ENCODE data around the gene LRRC52. TPM values are rescaled to one million over a fixed set of nuclear protein-coding genes. Genes with fewer than 3 reads are reported as not detected.

Gene LRRC52
- polyA plus RNA-seq, 1 of the 3 experiments (the other 2 are of a cell fraction) = not detected

DNA sequence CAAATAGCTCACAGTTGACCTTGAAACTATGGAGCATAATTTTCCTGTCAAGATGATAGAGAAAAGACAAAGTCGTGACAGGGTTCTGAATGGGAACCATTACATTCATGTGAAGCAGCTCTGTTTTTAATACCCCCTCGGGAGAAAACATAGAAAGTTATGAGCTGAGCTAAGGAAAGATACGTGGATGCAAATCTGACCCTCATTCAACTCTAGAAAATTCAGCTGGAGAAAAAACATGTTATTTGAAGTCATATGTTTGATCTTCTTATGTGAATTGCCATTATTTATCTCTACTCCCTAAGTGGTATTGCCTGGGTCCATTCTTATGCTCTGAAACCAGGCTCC lies 48.0 kb upstream of the LRRC52 start (continued):
- TF ChIP-seq, protein P1, sequence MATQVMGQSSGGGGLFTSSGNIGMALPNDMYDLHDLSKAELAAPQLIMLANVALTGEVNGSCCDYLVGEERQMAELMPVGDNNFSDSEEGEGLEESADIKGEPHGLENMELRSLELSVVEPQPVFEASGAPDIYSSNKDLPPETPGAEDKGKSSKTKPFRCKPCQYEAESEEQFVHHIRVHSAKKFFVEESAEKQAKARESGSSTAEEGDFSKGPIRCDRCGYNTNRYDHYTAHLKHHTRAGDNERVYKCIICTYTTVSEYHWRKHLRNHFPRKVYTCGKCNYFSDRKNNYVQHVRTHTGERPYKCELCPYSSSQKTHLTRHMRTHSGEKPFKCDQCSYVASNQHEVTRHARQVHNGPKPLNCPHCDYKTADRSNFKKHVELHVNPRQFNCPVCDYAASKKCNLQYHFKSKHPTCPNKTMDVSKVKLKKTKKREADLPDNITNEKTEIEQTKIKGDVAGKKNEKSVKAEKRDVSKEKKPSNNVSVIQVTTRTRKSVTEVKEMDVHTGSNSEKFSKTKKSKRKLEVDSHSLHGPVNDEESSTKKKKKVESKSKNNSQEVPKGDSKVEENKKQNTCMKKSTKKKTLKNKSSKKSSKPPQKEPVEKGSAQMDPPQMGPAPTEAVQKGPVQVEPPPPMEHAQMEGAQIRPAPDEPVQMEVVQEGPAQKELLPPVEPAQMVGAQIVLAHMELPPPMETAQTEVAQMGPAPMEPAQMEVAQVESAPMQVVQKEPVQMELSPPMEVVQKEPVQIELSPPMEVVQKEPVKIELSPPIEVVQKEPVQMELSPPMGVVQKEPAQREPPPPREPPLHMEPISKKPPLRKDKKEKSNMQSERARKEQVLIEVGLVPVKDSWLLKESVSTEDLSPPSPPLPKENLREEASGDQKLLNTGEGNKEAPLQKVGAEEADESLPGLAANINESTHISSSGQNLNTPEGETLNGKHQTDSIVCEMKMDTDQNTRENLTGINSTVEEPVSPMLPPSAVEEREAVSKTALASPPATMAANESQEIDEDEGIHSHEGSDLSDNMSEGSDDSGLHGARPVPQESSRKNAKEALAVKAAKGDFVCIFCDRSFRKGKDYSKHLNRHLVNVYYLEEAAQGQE (IDR thresholded peaks at IDR 0.05; ENCODE audit: low read depth, low read length) = no peak
- TF ChIP-seq GABPA (IDR thresholded peaks at IDR 0.05; ENCODE audit: low read depth) = no peak
- TF ChIP-seq, protein P2, sequence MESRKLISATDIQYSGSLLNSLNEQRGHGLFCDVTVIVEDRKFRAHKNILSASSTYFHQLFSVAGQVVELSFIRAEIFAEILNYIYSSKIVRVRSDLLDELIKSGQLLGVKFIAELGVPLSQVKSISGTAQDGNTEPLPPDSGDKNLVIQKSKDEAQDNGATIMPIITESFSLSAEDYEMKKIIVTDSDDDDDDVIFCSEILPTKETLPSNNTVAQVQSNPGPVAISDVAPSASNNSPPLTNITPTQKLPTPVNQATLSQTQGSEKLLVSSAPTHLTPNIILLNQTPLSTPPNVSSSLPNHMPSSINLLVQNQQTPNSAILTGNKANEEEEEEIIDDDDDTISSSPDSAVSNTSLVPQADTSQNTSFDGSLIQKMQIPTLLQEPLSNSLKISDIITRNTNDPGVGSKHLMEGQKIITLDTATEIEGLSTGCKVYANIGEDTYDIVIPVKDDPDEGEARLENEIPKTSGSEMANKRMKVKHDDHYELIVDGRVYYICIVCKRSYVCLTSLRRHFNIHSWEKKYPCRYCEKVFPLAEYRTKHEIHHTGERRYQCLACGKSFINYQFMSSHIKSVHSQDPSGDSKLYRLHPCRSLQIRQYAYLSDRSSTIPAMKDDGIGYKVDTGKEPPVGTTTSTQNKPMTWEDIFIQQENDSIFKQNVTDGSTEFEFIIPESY (IDR thresholded peaks at IDR 0.05; ENCODE audit: borderline replicate concordance, low read depth) = no peak

DNA sequence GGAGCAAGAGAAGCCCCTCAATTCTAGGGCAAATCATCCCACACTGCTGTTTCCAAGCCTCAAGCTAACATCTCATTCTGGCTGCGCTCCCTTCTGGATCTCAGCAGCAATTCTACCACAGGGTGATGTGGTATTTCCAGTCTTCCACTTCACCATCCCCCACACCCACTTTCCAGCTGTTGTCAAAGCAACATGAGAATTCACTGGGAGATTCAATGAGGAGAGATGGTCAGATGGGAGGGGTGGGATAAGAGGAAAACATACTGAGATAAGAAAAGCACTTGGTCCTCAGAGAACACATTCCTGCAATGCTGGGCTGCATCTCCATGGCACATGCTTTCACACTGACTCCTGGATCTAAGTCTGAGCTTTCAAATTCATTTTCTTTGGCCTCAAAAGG lies 47.3 kb upstream of the LRRC52 start:
- no peaks in the 10 kb centered on the region for H3K27me3 ChIP-seq (ENCODE audit: insufficient read depth)
- H4K20me1 ChIP-seq (ENCODE audit: insufficient read depth) = no peaks in the 10 kb centered on the region
- H3K79me2 ChIP-seq (ENCODE audit: insufficient read depth) = no peaks in the 10 kb centered on the region
- no peaks in the 10 kb centered on the region for H3K9me2 ChIP-seq
- ChIA-PET POLR2A (no interaction called here), CTCF (no interaction called here)
- no peaks in the 10 kb centered on the region for H3K36me3 ChIP-seq (replicated peaks in 1 of 2; ENCODE audit: control insufficient read depth in 1 of 2, insufficient read depth in 2 of 2, low read length in 1 of 2)
- H3K4me2 ChIP-seq = no peak overlapping the region
- H3K9ac ChIP-seq = no peak overlapping the region
- DNase-seq = no peak
- H3K4me3 ChIP-seq (ENCODE audit: low read depth in 2 of 2, low read length in 1 of 2) = no peak overlapping the region
- WGBS (ENCODE audit: low lambda C conversion rate) = 58% methylated on average over 1 of the region's 1 CpG
- no peak overlapping the region for H2AFZ ChIP-seq (ENCODE audit: low read depth)
- H3K4me1 ChIP-seq (ENCODE audit: control insufficient read depth in 1 of 2, insufficient read depth in 2 of 2, low read depth in 1 of 2, low read length in 1 of 2) = peaks cover 0 to 3% of the 10 kb centered on the region in 2 experiments; a peak in 1 of 4 replicates
- no peaks in the 10 kb centered on the region for H3K9me3 ChIP-seq
- H3K27ac ChIP-seq (ENCODE audit: low read depth in 2 of 2, low read length in 1 of 2) = no peak overlapping the region
- no peaks in the 10 kb centered on the region for H3F3A ChIP-seq (replicated peaks; ENCODE audit: insufficient read depth)
- TF ChIP-seq SIN3A (IDR thresholded peaks at IDR 0.05; ENCODE audit: borderline replicate concordance, low read depth, low read length) (no peak), ELF1 (IDR thresholded peaks at IDR 0.05) (no peak), RCOR1 (IDR thresholded peaks at IDR 0.05; ENCODE audit: low read length) (no peak), RFX5 (IDR thresholded peaks at IDR 0.05; ENCODE audit: low read length) (no peak), SMC3 (IDR thresholded peaks at IDR 0.05; ENCODE audit: low read depth, low read length) (no peak), TEAD4 (IDR thresholded peaks at IDR 0.05; ENCODE audit: borderline replicate concordance, insufficient read depth) (no peak), NFIC (IDR thresholded peaks at IDR 0.05; ENCODE audit: borderline replicate concordance) (no peak), NRF1 (IDR thresholded peaks at IDR 0.05; ENCODE audit: low read depth, low read length) (no peak), POLR2AphosphoS5 (IDR thresholded peaks at IDR 0.05; ENCODE audit: low read depth, low read length) (no peak)
- TF ChIP-seq, protein P3, sequence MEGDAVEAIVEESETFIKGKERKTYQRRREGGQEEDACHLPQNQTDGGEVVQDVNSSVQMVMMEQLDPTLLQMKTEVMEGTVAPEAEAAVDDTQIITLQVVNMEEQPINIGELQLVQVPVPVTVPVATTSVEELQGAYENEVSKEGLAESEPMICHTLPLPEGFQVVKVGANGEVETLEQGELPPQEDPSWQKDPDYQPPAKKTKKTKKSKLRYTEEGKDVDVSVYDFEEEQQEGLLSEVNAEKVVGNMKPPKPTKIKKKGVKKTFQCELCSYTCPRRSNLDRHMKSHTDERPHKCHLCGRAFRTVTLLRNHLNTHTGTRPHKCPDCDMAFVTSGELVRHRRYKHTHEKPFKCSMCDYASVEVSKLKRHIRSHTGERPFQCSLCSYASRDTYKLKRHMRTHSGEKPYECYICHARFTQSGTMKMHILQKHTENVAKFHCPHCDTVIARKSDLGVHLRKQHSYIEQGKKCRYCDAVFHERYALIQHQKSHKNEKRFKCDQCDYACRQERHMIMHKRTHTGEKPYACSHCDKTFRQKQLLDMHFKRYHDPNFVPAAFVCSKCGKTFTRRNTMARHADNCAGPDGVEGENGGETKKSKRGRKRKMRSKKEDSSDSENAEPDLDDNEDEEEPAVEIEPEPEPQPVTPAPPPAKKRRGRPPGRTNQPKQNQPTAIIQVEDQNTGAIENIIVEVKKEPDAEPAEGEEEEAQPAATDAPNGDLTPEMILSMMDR (IDR thresholded peaks at IDR 0.05) = no peak
- TF ChIP-seq, protein P4, sequence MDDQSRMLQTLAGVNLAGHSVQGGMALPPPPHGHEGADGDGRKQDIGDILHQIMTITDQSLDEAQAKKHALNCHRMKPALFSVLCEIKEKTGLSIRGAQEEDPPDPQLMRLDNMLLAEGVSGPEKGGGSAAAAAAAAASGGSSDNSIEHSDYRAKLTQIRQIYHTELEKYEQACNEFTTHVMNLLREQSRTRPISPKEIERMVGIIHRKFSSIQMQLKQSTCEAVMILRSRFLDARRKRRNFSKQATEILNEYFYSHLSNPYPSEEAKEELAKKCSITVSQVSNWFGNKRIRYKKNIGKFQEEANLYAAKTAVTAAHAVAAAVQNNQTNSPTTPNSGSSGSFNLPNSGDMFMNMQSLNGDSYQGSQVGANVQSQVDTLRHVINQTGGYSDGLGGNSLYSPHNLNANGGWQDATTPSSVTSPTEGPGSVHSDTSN (IDR thresholded peaks at IDR 0.05) = no peak
- TF ChIP-seq, protein P2 (IDR thresholded peaks at IDR 0.05; ENCODE audit: borderline replicate concordance, low read depth) = no peak
- TF ChIP-seq, protein P5, sequence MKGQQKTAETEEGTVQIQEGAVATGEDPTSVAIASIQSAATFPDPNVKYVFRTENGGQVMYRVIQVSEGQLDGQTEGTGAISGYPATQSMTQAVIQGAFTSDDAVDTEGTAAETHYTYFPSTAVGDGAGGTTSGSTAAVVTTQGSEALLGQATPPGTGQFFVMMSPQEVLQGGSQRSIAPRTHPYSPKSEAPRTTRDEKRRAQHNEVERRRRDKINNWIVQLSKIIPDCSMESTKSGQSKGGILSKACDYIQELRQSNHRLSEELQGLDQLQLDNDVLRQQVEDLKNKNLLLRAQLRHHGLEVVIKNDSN (IDR thresholded peaks at IDR 0.05; ENCODE audit: borderline replicate concordance, low read depth) = no peak
- TF ChIP-seq, protein P1 (IDR thresholded peaks at IDR 0.05; ENCODE audit: low read depth, low read length) = no peak

All from SK-N-SH (cell line).